ENCODE measurements around the gene ATP5PF. TPM values are rescaled to one million over a fixed set of nuclear protein-coding genes. Genes with fewer than 3 reads are reported as not detected.

Gene ATP5PF
- total and polyA plus RNA-seq, 10 of the 15 experiments (the other 5 are each of a cell fraction or from before 2014, with no cell fraction given) = 103 to 1,604 (median 487) TPM

DNA sequence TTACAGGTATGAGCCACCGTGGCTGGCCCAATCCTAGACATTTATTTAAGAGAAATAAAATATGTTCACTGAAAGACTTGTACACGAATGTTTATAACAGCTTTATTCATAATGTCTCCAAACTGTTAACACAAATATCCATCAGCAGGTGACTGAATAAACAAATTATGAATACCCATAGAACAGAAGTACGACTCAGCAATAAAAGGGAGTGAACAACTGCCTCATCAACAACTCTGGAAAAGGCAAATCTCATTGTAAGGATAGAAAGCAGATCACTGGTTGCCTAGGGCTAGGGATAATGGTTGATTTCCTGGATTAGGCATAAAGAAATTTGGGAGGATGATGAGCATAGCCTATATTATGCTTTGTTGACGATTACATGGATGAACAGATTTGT is 41.7 kb upstream of the ATP5PF start:
- SMC1A ChIA-PET (ENCODE audit: uncharacterized antibody, unreplicated experiment) = no interaction called here
- TF ChIP-seq NBN (IDR thresholded peaks at IDR 0.05) (no peak), FOXK2 (IDR thresholded peaks at IDR 0.05) (no peak), EZH2 (IDR thresholded peaks at IDR 0.05; ENCODE audit: borderline replicate concordance, control insufficient read depth, low read depth, low read length) (no peak), ZZZ3 (IDR thresholded peaks at IDR 0.05; ENCODE audit: control insufficient read depth, insufficient read length, low read depth) (no peak)
- BruUV-seq (replicated peaks) = no TSS peak
- Histone ChIP-seq H3K27ac (ENCODE audit: control insufficient read depth, insufficient read depth) (no peak overlapping the region), H4K20me1 (ENCODE audit: control insufficient read depth, insufficient read depth) (no peaks in the 10 kb centered on the region), H3K9ac (ENCODE audit: control insufficient read depth, insufficient read depth, low read length) (no peak overlapping the region), H3K4me2 (ENCODE audit: control insufficient read depth, insufficient read depth) (no peak overlapping the region), H3K36me3 (ENCODE audit: control insufficient read depth in 2 of 2, insufficient read depth in 2 of 2, low read length in 1 of 2) (no peaks in the 10 kb centered on the region), H3K4me3 (no peak overlapping the region), H3K9me3 (replicated peaks; ENCODE audit: control insufficient read depth, insufficient read depth, low read length) (no peaks in the 10 kb centered on the region), H3K27me3 (replicated peaks in 1 of 2; ENCODE audit: control insufficient read depth in 2 of 2, insufficient read depth in 2 of 2, low read length in 1 of 2) (no peaks in the 10 kb centered on the region), H3K4me1 (ENCODE audit: control insufficient read depth, insufficient read depth, low read length) (no peaks in the 10 kb centered on the region), H2AFZ (ENCODE audit: control insufficient read depth, low read depth, low read length) (no peak overlapping the region), H3K79me2 (ENCODE audit: control insufficient read depth, insufficient read depth, low read length) (no peaks in the 10 kb centered on the region)
- WGBS (ENCODE audit: insufficient coverage, insufficient replicate concordance, low lambda C conversion rate, missing lambda C conversion rate) = 23% methylated on average over 4 of the region's 4 CpGs
- POLR2A ChIA-PET = no interaction called here
- no peak for DNase-seq (ENCODE audit: low read depth, low spot score)
- ATAC-seq = no peak
- in situ Hi-C loops (cut with MboI) (no loop called here), intact Hi-C loops (cut with micrococcal nuclease; ENCODE audit: unreplicated experiment) (no loop called here)
- RAD21 ChIA-PET (ENCODE audit: unreplicated experiment) = no interaction called here
- FAIRE-seq = no peak
- CTCF ChIA-PET = interaction anchor here (1.2 kb wide), 1 partner anchor 26 kb away, joined by 3 read pairs; no protein-coding TSS in a partner anchor

GRCh38 chr21:25772686-25773085 is 38.0 kb upstream of the ATP5PF start:
- SMC1A ChIA-PET (ENCODE audit: uncharacterized antibody, unreplicated experiment) = no interaction called here
- DNase-seq (ENCODE audit: low read depth, low spot score) (no peak), FAIRE-seq (no peak), ATAC-seq (no peak)
- H3K4me1 ChIP-seq (ENCODE audit: control insufficient read depth, insufficient read depth, low read length) = no peaks in the 10 kb centered on the region
- 79% methylated on average over 2 of the region's 2 CpGs for WGBS (ENCODE audit: insufficient coverage, insufficient replicate concordance, low lambda C conversion rate, missing lambda C conversion rate)
- H3K27me3 ChIP-seq (replicated peaks in 1 of 2; ENCODE audit: control insufficient read depth in 2 of 2, insufficient read depth in 2 of 2, low read length in 1 of 2) = no peaks in the 10 kb centered on the region
- no peak overlapping the region for H3K4me2 ChIP-seq (ENCODE audit: control insufficient read depth, insufficient read depth)
- H3K36me3 ChIP-seq (ENCODE audit: control insufficient read depth in 2 of 2, insufficient read depth in 2 of 2, low read length in 1 of 2) = no peaks in the 10 kb centered on the region
- BruUV-seq (replicated peaks) = no TSS peak
- H3K79me2 ChIP-seq (ENCODE audit: control insufficient read depth, insufficient read depth, low read length) = no peaks in the 10 kb centered on the region
- H3K9me3 ChIP-seq (replicated peaks; ENCODE audit: control insufficient read depth, insufficient read depth, low read length) = no peaks in the 10 kb centered on the region
- CTCF ChIA-PET = no interaction called here
- no peak overlapping the region for H3K9ac ChIP-seq (ENCODE audit: control insufficient read depth, insufficient read depth, low read length)
- H3K4me3 ChIP-seq = no peak overlapping the region
- no peak overlapping the region for H2AFZ ChIP-seq (ENCODE audit: control insufficient read depth, low read depth, low read length)
- no peaks in the 10 kb centered on the region for H4K20me1 ChIP-seq (ENCODE audit: control insufficient read depth, insufficient read depth)
- TF ChIP-seq POU2F2 (IDR thresholded peaks at IDR 0.05; ENCODE audit: borderline replicate concordance, low read depth, low read length) (no peak), NFIC (IDR thresholded peaks at IDR 0.05; ENCODE audit: low read depth, low read length) (no peak), PAX5 (IDR thresholded peaks at IDR 0.05; ENCODE audit: borderline replicate concordance, low read depth, low read length) (no peak), RBBP5 (conservative IDR thresholded peaks at IDR 0.05) (no peak)
- TF ChIP-seq, protein P1, sequence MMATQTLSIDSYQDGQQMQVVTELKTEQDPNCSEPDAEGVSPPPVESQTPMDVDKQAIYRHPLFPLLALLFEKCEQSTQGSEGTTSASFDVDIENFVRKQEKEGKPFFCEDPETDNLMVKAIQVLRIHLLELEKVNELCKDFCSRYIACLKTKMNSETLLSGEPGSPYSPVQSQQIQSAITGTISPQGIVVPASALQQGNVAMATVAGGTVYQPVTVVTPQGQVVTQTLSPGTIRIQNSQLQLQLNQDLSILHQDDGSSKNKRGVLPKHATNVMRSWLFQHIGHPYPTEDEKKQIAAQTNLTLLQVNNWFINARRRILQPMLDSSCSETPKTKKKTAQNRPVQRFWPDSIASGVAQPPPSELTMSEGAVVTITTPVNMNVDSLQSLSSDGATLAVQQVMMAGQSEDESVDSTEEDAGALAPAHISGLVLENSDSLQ (IDR thresholded peaks at IDR 0.05) = peak; percentile 48
- no peak overlapping the region for H3K27ac ChIP-seq (ENCODE audit: control insufficient read depth, insufficient read depth)
- in situ Hi-C loops (cut with MboI) (no loop called here), intact Hi-C loops (cut with micrococcal nuclease; ENCODE audit: unreplicated experiment) (no loop called here)
- RAD21 ChIA-PET (ENCODE audit: unreplicated experiment) = no interaction called here
- POLR2A ChIA-PET = no interaction called here
